CD1c-positive myeloid dendritic cell (primary cell): ENCODE results near the gene ZNF669.

Source experiments
- DNase-seq: peaks from one replicate; pipeline ENCODE4 v3.0.0-alpha.2; 2016; ENCODE audit errors: extremely low spot score

Gene ZNF669

DNA sequence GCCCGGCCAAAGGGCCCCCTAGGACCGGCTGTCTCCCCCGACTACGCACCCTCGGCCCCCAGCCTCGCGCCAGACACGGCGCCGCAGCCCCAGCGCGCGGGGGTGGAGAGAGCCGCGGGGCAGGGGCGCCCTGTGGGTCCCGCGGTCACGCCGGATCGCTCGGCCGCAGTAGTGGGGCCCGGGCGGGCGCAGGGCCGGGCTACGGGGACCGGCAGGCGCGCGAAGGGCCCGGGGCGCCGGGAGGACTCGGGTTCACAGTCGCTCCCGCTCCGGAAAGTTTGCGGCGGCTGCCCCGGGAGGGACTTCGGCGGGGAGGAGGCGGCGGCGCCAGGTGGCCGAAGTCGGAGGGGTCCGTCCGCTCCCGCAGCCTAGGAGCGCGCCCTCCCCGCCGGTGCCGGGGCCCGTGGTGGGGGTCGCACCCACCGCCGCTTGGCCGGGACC lies 7.1 kb upstream of the ZNF669 start:
- DNase-seq, result peak; percentile 8

DNA sequence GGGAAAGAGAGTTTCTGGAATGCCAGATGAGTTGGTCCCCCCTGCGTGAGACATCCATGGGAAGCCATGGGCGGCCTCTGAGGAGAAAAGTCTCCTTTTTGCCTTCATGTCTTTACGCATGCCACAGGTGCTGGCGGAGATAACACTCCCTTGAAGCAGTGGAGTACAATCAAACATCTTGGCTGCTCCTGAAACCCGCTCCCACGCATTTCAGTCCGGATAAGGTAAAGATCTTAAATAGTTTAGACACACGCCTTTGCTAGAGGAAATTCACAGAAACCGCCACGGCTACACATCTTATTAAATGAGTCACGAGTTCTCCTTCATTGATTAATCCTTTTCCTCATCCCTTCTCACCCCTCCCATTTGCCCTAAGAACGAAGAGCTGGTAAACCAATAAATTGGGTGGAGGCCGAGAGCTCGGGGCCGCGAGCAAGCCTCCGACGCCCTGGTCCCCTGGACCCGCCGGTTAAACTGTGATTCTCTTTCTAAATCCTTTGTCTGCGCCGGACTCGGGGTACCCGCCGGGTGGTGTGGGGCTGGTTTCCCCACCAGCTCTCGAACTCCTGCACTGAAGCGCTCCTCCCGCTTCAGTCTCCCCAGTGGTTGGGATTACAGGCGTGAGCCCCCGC lies 6.6 kb upstream of the ZNF669 start:
- no peak for DNase-seq

DNA sequence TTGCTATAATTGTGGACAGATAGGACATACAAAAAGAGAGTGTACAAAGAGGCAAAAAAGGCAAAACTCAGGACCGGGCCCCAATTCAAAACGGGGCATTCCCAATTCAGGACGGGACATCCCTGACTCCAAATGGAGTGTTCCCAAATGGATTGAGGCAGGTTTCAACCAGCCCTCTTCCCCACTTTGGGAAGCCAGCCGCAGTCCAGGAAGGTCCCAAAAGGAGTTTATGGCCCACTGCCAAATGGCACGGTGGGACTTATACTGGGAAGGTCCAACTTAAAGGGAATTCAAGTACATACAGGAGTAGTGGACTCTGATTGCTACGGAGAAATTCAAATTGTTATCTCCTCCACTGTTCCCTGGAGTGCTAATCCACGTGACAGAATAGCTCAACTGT lies 3.5 kb upstream of the ZNF669 start:
- no peak for DNase-seq

DNA sequence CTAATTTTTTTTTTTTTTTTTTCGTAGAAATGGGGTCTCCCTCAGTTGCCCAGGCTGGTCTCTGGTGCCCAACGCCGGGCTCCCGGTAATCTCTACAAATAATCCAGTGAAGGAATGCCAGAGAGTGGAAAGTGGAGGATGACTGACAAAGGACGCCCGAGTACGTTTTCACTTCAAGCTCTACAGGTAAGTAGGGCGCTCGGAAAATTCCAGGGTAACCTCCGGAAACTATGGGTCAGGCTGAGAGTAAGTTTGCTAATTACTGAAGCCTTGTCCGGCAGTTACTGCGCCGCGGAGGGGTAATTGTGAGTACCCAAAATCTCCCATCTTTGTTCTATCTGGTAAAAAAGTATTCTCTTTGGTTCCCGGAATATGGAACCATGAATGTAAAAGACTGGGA lies 1.8 kb upstream of the ZNF669 start:
- DNase-seq, result no peak

DNA sequence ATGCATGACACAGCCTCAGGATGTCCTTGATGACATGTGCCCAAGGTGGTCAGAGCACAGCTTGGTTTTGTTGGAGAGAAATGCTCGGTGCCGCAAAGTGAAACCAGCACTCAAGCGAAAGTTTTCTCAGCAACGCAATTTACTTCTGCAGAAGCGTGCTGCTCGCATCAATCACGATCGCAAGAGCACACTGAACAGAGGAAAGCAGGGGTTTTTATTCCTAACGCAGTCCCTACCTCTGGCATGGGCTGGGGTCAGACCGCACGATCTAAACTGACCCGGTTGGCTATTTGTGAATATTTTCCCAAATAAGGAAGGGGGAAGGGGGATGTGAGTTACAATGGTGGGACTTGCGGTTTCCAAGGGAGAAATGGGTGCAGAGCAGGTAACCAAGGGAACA lies 809 bp upstream of the ZNF669 start:
- DNase-seq, result no peak

DNA sequence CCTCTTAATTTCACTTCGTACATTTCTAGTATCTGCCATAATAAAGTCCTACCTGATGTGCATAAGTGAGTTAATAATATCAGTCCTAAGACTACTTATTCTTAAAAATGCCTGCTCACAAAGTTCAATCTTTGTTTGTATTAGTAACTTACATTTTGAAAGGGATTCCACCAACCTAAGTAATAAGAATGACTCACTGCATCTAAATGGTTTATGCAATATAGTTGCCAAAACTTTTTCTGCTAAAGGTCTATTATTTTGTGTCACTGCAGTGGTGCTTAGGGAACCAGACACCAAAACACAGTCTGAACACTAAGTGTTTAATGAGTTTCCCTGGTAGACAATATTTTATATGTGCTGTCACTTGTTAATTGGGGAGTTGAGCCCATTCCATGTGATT lies 1.8 kb downstream of the ZNF669 start:
- no peak for DNase-seq

DNA sequence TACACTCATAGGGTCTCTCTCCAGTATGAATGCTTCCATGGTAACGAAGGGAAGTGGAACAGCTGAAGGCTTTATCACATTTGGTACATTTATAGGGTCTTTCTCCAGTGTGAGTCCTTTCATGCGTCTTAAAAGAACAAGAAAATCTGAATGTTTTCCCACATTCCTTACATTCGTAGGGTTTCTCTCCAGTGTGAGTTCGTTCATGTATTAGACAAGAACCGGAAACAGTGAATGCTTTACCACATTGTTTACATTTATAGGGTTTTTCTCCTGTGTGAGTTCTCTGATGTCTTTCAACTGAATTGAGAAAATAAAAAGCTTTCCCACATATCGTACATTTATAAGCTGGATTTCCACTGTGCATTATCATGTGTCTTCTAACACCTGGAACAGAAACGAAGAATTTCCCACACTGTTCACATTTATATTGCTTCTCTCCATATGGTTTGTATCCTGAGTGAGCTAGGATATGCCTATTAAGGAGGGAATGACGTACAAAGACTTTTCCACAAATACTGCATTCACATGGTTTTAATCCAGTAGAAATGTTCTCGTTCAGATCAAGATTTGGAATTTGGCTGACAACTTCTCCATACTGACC lies 3.4 kb downstream of the ZNF669 start:
- DNase-seq, result no peak

DNA sequence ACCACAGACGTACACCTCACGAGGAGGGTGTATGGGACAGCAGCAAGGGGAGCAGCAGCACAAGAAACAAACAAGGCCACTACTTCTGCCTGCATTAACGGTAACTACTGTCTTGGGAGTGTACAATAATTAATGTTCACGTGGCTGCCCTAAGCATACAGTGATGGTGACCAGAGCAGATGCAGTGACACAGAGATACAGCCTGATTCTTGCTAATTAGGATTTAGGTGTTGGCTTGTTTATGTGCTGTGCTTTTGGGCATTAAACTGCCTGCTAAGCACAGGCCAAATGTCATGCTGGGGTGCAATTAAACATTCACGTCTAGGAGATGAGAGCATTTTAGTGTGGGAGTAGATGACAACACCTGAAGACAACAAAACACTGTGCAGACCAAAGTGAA lies 7.2 kb downstream of the ZNF669 start:
- no peak for DNase-seq

DNA sequence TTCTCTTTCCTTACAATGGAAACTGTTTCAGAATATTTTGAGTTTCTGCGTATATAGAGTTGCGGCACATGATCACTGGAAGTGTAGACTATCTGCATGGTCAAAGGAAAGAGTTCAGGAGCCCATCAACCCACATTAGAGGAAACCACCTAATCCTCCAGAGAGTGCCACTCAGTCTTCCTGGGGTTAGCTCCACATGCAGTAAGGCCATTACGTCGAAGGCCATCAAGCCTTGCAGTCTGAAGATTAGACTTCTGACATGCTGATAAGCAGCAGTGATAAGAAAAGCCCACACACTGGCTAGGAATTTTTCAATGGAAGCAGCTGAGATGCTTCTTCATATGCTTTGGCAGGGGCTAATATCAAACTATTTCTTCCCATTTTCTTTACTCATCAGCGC lies 7.6 kb downstream of the ZNF669 start:
- no peak for DNase-seq

DNA sequence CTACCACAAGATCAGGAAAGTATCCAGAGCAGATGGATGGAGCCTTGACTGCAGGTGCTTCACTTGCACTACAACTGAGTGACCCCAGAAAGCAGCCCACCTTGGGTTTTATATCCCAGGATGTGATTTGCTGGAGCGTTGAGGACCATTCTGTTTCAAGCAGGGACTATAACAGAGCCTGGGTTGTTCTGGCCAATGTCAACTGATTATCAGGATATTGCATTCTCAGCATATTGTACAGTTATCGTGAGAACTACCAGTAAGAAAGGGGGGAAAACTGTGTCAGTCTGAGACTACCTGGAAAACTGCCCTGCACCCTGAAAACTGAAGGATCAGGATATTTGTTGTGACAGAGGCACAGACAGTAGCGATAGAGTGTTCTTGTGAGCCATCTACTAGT lies 8.0 kb downstream of the ZNF669 start:
- DNase-seq, result no peak

DNA sequence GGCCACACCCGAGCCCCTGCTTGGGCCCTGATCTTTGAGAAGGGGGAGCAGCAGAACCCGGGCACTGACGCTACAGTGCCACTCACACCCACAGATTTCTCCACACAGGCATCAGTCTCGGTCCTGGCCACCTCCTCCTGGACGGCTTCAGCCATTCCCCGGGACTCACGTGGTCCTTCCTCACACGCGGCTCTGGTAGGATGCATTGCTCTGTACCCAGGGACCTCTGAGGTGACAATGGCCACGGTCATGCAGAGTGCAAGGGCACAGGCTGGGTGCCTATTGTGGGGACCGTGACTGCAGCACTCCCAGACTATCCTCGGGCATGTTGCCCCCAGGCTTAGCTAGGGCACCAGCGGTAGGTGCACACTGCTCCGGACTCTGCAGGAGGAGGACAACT lies 13.7 kb downstream of the ZNF669 start:
- no peak for DNase-seq

DNA sequence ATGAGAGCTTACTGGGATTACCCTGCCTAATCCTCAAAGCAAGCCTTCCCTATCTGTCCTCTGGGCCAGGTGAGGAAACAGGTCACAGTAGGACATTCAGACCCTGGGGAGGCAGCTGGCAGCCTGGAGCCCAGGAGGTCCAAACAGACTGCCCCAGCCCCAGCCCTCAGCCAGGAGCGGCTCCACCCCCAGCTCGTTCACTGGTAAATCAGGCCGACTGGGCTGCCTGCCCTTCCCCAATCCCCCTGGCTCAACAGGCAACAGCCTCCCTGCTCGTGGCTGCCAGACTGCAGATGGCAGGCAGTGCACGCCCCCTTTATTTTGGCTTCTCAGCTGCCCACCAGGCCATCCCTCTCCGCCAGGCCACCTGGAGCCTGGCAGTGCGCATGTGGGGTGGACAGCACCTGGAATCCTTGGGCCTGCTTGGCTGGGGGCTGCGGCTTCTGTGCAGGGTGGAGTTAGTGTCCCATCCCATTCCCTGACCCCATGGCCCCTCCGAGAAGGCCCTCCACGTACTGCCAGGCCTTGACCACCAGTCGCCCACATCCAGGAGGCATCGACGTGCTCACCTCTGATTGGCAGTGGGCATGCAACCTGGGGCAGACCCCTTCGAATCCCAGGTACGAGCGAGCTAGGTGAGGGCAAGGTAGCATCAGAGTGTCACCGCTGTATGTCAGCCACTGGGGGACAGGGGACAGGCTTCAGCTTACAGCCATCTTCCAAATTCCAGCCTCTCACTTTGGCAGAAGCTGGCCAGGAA lies 14.4 kb downstream of the ZNF669 start:
- DNase-seq, result no peak

DNA sequence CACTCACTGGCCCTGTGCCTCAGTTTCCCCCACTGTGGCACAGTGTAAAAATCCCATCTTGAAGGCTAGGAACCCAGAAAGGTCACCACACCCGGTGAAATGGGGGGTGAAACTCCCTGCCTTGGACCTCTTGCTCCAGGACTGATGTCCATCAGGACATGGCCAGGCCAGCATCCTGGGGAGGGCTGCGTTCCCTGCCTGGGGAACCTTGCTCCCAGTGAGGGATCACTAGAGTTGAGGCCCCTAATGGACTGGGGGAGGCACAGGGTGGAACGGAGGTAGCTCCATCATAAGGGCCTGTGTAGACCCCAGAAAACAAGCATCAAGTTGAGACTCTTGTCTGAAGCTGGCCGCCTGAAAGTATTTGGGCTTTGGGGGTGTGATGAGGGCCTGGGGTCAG lies 15.2 kb downstream of the ZNF669 start:
- DNase-seq, result no peak

DNA sequence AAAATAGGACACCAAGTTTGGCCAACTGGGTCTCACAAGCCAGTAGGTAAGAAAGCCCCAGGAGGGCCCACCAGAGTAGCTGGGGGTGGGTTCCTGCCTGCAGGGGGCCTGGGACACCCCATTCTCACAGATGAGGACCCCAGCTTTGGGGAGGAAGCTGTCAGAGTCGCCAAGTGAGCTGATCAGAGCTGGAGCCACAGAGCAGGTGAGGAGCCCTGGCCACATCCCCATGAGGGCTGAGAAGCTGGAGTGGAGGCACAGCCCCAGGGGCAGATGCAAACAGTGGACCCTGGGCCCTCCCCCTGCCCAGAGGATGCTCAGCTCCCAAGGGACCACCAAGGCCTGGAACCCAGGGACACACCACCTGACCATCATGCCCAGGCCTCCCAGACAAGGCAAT lies 16.9 kb downstream of the ZNF669 start:
- DNase-seq, result no peak

DNA sequence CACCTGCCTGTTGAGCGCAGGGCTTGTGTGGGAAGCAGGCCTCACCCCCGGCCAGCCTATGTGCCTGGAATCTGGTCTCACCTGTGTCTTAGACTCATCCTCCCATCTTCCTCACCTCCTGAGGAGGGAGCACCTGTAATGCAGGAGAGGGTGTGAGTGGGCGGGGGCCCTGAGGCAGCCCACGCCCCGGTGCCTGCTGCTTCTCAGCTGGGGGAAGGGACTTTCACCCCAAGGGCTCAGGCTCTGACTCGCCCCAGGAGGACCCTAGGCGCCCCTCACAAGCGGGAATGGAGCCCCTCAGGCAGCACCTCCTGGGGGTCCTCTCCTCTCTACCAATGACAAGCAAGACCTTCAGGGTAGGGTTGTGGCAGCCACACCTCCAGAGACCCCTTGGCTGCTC lies 18.8 kb downstream of the ZNF669 start:
- DNase-seq, result no peak

DNA sequence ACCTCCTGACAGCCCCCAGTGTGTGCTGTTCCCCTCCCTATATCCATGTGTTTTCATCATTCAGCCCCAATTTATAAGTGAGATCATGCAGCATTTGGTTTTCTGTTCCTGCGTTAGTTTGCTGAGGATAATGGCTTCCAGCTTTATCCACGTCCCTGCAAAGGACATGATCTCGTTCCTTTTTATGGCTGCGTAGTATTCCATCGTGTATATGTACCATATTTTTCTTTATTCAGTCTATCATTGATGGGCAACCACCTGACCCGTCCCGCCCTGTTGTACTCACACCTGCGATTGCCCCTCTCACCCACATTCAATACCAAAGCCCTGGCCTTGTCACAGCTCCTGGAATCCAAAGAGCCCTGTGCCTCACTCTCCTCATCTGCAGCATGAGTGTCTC lies 19.4 kb downstream of the ZNF669 start:
- no peak for DNase-seq

DNA sequence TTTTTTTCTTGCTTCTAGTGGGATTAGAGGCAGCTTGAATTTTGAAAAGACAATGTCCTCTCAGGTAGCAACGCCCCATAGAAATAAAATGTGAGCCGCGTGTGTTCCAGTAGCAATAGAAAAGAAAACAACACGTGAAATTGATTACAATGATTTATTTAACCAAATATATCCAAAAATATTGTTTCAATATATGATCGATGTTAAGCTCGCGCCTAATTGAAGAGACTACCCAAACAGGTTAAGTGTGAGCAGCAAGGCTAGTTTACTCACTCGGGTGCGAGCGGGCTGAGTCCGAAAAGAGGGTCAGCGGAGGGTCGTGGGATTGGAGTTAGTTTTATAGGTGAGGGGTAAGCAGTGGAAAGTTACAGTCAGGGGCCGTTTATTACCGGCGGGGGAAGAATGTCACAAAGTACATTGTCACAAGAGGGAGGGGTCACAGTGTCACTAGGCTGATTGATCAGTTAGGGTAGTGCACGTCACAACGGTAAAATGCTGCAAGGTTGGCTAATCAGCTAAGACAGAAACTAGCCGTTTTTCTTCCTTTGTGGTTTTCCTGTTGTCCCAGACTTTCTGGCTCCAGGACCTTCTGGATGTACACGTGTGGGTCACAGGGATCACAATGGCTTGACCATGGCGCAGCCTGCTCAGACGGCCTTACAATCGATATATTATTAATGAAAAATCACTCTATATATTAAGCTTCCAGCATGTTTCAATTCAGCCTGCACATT lies 24.8 kb downstream of the ZNF669 start:
- peak; percentile 18 for DNase-seq

DNA sequence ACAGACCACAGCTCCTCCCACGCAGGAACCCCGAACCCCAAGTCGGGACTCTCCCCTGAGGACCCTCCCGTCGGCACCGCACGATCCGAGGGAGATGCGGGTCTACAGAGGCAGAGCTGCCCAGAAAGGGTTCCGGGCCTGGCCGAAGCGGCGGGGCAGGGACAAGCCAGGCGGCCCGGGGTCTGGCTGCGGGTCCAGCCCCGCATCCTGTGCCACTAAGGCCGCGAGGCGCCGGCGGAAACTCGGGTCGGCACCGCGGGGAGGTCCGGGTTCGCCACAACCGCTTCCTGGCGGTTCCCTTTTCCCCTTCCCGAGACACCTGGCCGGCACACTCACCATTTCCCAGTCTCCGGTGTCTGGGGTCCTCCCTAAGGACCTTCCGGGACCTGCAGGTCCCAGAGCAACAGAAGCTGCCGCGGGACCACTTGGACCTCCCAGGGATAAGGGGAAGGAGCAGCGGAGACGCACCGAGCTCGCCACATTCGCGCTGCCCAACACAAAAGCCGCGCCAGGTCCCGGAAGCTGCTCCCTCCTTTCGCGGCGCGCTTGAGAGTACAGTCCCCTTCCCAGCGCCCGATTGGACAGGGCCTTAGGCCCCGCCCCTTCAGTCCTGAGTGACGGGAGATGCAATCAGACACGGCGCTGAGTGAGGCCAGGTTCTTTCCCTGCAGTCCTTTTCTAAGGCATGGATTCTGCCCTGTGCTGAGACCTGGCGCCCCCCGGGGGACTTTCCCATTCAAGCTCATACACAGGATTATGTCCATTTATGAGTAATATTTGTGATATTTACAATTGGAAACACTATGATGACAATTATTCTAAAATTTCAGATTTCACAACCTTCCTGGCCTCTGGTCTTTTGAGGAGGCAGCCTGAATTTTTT lies 25.7 kb downstream of the ZNF669 start, which contains the start of gene ZNF670:
Gene ZNF670, minus strand, starts transcription at position 554 of the 883 bp plus-strand sequence. Its CDS starts 215 bp downstream, at position 339.
- peak; percentile 93 for DNase-seq

DNA sequence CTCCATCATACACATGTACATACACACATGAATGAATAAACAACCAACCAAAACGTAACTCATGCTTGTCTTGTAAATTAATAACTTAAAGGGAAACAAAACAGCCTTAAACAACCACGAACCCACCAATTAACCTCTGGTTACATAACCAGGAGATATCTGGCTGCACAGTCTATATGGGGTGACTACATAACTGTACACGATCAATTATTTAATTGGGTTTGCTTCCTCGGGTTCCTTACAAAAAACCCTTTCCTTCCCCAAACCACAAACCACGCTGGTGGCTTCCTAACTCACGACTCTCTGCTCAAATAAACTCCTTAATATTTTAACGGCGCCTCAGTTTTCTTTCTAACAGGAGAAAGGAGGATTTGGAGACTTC lies 26.3 kb downstream of the ZNF669 start:
- no peak for DNase-seq

DNA sequence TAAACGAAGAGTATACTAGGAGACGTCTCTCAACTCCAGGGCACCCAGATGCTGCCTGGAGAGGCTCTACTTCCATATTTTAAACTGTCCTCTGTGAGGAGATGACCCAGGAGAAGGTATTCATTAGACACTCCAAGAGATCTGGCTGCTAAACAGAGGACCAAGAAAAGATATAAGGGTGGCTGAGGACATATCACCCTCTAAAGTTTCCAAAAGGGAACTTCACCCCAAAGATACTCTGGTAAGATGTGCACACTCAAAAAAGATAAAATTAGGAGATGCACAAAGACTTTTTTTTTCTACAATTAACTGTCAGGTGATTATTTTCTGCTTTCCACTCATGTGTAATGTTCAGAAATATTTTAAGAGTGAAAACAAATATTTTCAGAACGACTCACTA lies 26.9 kb downstream of the ZNF669 start:
- DNase-seq, result no peak

DNA sequence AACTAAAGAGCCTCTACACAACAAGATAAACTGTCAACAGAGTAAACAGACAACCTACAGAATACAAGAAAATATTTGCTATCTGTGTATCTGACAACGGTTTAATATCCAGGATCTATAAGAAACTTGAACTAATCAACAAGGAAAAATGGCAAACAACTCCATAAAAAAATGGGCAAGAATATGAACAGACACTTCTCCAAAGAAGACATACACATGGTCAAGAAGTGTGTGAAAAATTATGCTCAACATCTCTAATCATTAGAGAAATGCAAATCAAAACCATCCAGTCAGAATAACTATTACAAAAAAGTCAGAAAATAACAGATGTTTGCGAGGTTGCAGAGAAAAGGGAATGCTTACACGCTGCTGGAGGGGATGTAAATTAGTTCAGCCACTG lies 33.5 kb downstream of the ZNF669 start:
- no peak for DNase-seq

DNA sequence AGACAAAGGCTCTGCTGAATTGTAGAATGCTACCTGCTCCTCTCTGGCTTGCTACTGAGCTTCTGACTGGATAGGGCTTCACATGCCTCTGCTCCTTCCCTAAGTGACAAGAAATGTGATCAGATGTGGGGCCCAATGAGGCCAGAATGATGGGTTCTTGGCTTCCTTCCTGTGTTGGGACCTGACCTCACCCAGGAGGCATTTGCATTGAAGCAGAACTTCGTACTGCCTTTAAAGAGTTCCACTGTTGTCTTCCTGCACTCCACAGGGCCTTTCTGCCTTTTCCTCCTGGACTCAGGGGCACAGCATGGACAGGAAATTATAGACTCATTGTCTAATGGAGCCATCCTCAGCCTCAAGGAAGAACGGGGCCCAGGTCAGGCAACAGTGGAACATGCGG lies 39.9 kb downstream of the ZNF669 start:
- DNase-seq, result no peak
